GM12878 (cell line): ENCODE results near the gene RASA4B. TPM values are rescaled to one million over a fixed set of nuclear protein-coding genes. Genes with fewer than 3 reads are reported as not detected.

Source experiments
- ATF7 ChIP-seq: fragments of 450-650 bp; IDR thresholded peaks from 2 replicates; pipeline ENCODE4 v1.6.1; 2016; ENCODE audit warnings: low read depth, mild to moderate bottlenecking
- BCLAF1 ChIP-seq: fragments of 450-650 bp; IDR thresholded peaks from 2 replicates; pipeline ENCODE4 v1.6.1; 2017; ENCODE audit warnings: antibody characterized with exemption, mild to moderate bottlenecking, moderate library complexity
- BMI1 ChIP-seq: fragments of 450-650 bp; IDR thresholded peaks from 2 replicates; pipeline ENCODE4 v1.6.1; 2016; ENCODE audit warnings: mild to moderate bottlenecking, moderate library complexity, borderline replicate concordance
- CBX3 ChIP-seq: fragments of 200-600 bp; sonication (generic); IDR thresholded peaks from 2 replicates; pipeline ENCODE4 v1.6.1; 2016; ENCODE audit warnings: low read depth, borderline replicate concordance
- ETV6 ChIP-seq, 2 experiments: fragments of 450-650 bp in 1 of 2; IDR thresholded peaks in 1 of 2; conservative IDR thresholded peaks in 1 of 2; 2 replicates each; pipeline ENCODE4 v1.6.1; 2014; ENCODE audit warnings: antibody characterized with exemption in 1 of 2, borderline replicate concordance in 1 of 2, low read depth in 1 of 2, mild to moderate bottlenecking in 1 of 2, moderate library complexity in 1 of 2
- IRF5 ChIP-seq: fragments of 450-650 bp; IDR thresholded peaks from 2 replicates; pipeline ENCODE4 v1.6.1; 2017; ENCODE audit warnings: borderline replicate concordance
- KAT2A ChIP-seq: conservative IDR thresholded peaks from 2 replicates; pipeline ENCODE4 v1.6.1; 2011; ENCODE audit warnings: low read depth, low read length; ENCODE audit not compliant: control insufficient read depth
- MXI1 ChIP-seq: fragments of 150-350 bp; IDR thresholded peaks from 2 replicates; pipeline ENCODE4 v1.6.1; 2011; ENCODE audit warnings: low read depth, mild to moderate bottlenecking, inconsistent platforms, low read length, improper control_type of control experiment
- MYB ChIP-seq: fragments of 150-350 bp; IDR thresholded peaks from 2 replicates; pipeline ENCODE4 v1.6.1; 2014; ENCODE audit warnings: mild to moderate bottlenecking, low read depth, low read length, borderline replicate concordance
- NFIC ChIP-seq: IDR thresholded peaks from 2 replicates; pipeline ENCODE4 v1.6.1; 2012; ENCODE audit warnings: low read depth, mild to moderate bottlenecking, inconsistent platforms, low read length, moderate library complexity
- NRF1 ChIP-seq: conservative IDR thresholded peaks from 2 replicates; pipeline ENCODE4 v1.6.1; 2011; ENCODE audit warnings: mild to moderate bottlenecking, low read depth, low read length, improper control_type of control experiment
- PKNOX1 ChIP-seq: fragments of 450-650 bp; IDR thresholded peaks from 2 replicates; pipeline ENCODE4 v1.6.1; 2016; ENCODE audit warnings: mild to moderate bottlenecking
- POLR2AphosphoS2 ChIP-seq: IDR thresholded peaks from 2 replicates; pipeline ENCODE4 v1.6.1; 2011; ENCODE audit warnings: low read depth, mild to moderate bottlenecking, low read length, improper control_type of control experiment, moderate library complexity
- POU2F2 ChIP-seq: IDR thresholded peaks from 3 replicates; pipeline ENCODE4 v1.6.1; 2011; ENCODE audit warnings: low read depth, mild to moderate bottlenecking, low read length, borderline replicate concordance
- RAD21 ChIP-seq: IDR thresholded peaks from 2 replicates; pipeline ENCODE4 v1.6.1; 2011; ENCODE audit warnings: mild to moderate bottlenecking, low read depth, low read length, moderate library complexity; ENCODE audit not compliant: insufficient read depth
- RAD51 ChIP-seq: fragments of 450-650 bp; IDR thresholded peaks from 2 replicates; pipeline ENCODE4 v1.6.1; 2016; ENCODE audit warnings: moderate library complexity, mild to moderate bottlenecking, inconsistent platforms
- SMARCA5 ChIP-seq: fragments of 450-650 bp; IDR thresholded peaks from 2 replicates; pipeline ENCODE4 v1.6.1; 2017; ENCODE audit warnings: mild to moderate bottlenecking
- SPI1 ChIP-seq: IDR thresholded peaks from 2 replicates; pipeline ENCODE4 v1.6.1; 2011; ENCODE audit warnings: low read depth, mild to moderate bottlenecking, low read length, moderate library complexity, borderline replicate concordance; ENCODE audit not compliant: insufficient read depth
- STAT3 ChIP-seq: IDR thresholded peaks from 2 replicates; pipeline ENCODE4 v1.6.1; 2011; ENCODE audit warnings: low read depth, low read length, improper control_type of control experiment
- YBX1 ChIP-seq: fragments of 450-650 bp; IDR thresholded peaks from 2 replicates; pipeline ENCODE4 v1.6.1; 2016; ENCODE audit warnings: antibody characterized with exemption
- ZNF217 ChIP-seq: fragments of 450-650 bp; IDR thresholded peaks from 2 replicates; pipeline ENCODE4 v1.6.1; 2017; ENCODE audit warnings: antibody characterized with exemption, mild to moderate bottlenecking
- ZNF592 ChIP-seq: fragments of 450-650 bp; IDR thresholded peaks from 2 replicates; pipeline ENCODE4 v1.6.1; 2017; ENCODE audit warnings: mild to moderate bottlenecking, moderate library complexity
- ZNF622 ChIP-seq: fragments of 450-650 bp; IDR thresholded peaks from 2 replicates; pipeline ENCODE4 v1.6.1; 2017; ENCODE audit warnings: mild to moderate bottlenecking, inconsistent platforms
- polyA plus RNA-seq, 11 experiments: library from polyadenylated mRNA; depleted of rRNA in 4 of 11; unstranded in 6 of 11; stranded (reverse) in 5 of 11; fragments of >200 nt; fragmentation: Nextera tagmentation in 4 of 11; fragmentation: Illumina TruSeq in 1 of 11; extraction: Ambion mirVana in 4 of 11; extraction: Trizol in 1 of 11; gene quantifications; 1 replicate in 1 of 11; 2 replicates in 10 of 11; pipeline versions ENCODE4 v1.2.1 to v1.2.3, GENCODE V29; 2011 to 2016; ENCODE audit warnings: inconsistent platforms in 2 of 11, missing spikeins in 2 of 11, low read depth in 1 of 11
- total RNA-seq, 4 experiments: library from RNA; depleted of rRNA in 3 of 4; stranded (reverse); fragments of >200 nt in 3 of 4; fragmentation: Illumina TruSeq in 1 of 4; extraction: Trizol in 1 of 4; gene quantifications; 2 replicates each; pipeline versions ENCODE4 v1.2.1 to v1.2.3, GENCODE V29; 2013 to 2021

RASA4B gene
- total and polyA plus RNA-seq, 10 of the 15 experiments (the other 5 are each of a cell fraction or from before 2014, with no cell fraction given): 0.10 to 16.4 (median 6.4) TPM

GRCh38 chr7:102450242-102450641, 67.3 kb downstream of the RASA4B start (continued):
- TF ChIP-seq CBX3 (no peak), BCLAF1 (no peak), KAT2A (no peak), NRF1 (no peak), NFIC (no peak), ATF7 (no peak), POLR2AphosphoS2 (no peak), YBX1 (no peak), PKNOX1 (no peak), SMARCA5 (no peak), RAD51 (no peak), IRF5 (no peak), STAT3 (no peak), ZNF622 (no peak), ZNF217 (no peak), MXI1 (no peak), ZNF592 (no peak), RAD21 (peak; percentile 80), SPI1 (no peak), BMI1 (no peak), ETV6 (conservative IDR thresholded peaks at IDR 0.05 in 1 of 2, IDR thresholded peaks at IDR 0.05 in 1 of 2; ENCODE audit: borderline replicate concordance in 1 of 2, low read depth in 1 of 2) (no peak), MYB (no peak), POU2F2 (no peak)
